Neural progenitor cell (in vitro differentiated cells): Measurements from ENCODE around the gene HNF4A. TPM values are rescaled to one million over a fixed set of nuclear protein-coding genes. Genes with fewer than 3 reads are reported as not detected.

Experiments
- DNase-seq: peaks from one replicate; pipeline ENCODE4 v3.0.0-alpha.2; 2016; ENCODE audit warnings: low spot score
- H2AFZ ChIP-seq: fragments of 200-600 bp; sonication (generic); replicated peaks from 2 replicates; pipeline ENCODE4 v1.6.1; 2016; ENCODE audit warnings: antibody characterized with exemption
- H3F3A ChIP-seq: fragments of 200-600 bp; sonication (generic); 2 replicates; pipeline ENCODE4 v1.6.1; 2016; ENCODE audit warnings: antibody characterized with exemption, low read depth
- H3K27ac ChIP-seq: fragments of 200-600 bp; sonication (generic); 2 replicates; pipeline ENCODE4 v1.5.1; 2016; ENCODE audit warnings: mild to moderate bottlenecking
- H3K27me3 ChIP-seq: fragments of 200-600 bp; sonication (generic); 2 replicates; pipeline ENCODE4 v1.6.1; 2016; ENCODE audit warnings: mild to moderate bottlenecking, moderate library complexity
- H3K36me3 ChIP-seq: fragments of 200-600 bp; sonication (generic); 2 replicates; pipeline ENCODE4 v1.5.1; 2016
- H3K4me1 ChIP-seq: fragments of 200-600 bp; sonication (generic); 2 replicates; pipeline ENCODE4 v1.6.1; 2016; ENCODE audit warnings: mixed run types
- H3K4me2 ChIP-seq: fragments of 200-600 bp; sonication (generic); 2 replicates; pipeline ENCODE4 v1.6.1; 2016
- H3K4me3 ChIP-seq: fragments of 200-600 bp; sonication (generic); 2 replicates; pipeline ENCODE4 v1.5.1; 2016
- H3K79me2 ChIP-seq: fragments of 200-600 bp; sonication (generic); 2 replicates; pipeline ENCODE4 v1.6.1; 2016; ENCODE audit warnings: low read depth
- H3K9ac ChIP-seq: fragments of 200-600 bp; sonication (generic); 2 replicates; pipeline ENCODE4 v1.6.1; 2016
- H3K9me3 ChIP-seq: fragments of 200-600 bp; sonication (generic); 2 replicates; pipeline ENCODE4 v1.5.1; 2016; ENCODE audit warnings: low read depth
- H4K20me1 ChIP-seq: fragments of 200-600 bp; sonication (generic); 2 replicates; pipeline ENCODE4 v1.6.1; 2016; ENCODE audit warnings: low read depth
- H3K27ac Mint-ChIP-seq: 3 replicates; pipeline ENCODE4 v1.8.0; 2021; ENCODE audit warnings: mixed read lengths
- H3K27me3 Mint-ChIP-seq: 2 replicates; pipeline ENCODE4 v1.8.0; 2022; ENCODE audit warnings: low read depth, mild to moderate bottlenecking, inconsistent platforms, moderate library complexity, mixed read lengths; ENCODE audit not compliant: insufficient read depth
- H3K36me3 Mint-ChIP-seq: 3 replicates; pipeline ENCODE4 v1.8.0; 2021; ENCODE audit warnings: mixed read lengths
- H3K4me1 Mint-ChIP-seq: 3 replicates; pipeline ENCODE4 v1.8.0; 2021; ENCODE audit warnings: mixed read lengths
- H3K4me3 Mint-ChIP-seq: 3 replicates; pipeline ENCODE4 v1.8.0; 2021; ENCODE audit warnings: mild to moderate bottlenecking, moderate library complexity, mixed read lengths
- H3K9me3 Mint-ChIP-seq: 3 replicates; pipeline ENCODE4 v1.8.0; 2020; ENCODE audit warnings: mixed read lengths
- EZH2 ChIP-seq: fragments of 200-600 bp; sonication (generic); IDR thresholded peaks from 2 replicates; pipeline ENCODE4 v1.6.1; 2017; ENCODE audit warnings: antibody characterized with exemption, mild to moderate bottlenecking, moderate library complexity
- EZH2phosphoT487 ChIP-seq: fragments of 200-600 bp; sonication (generic); IDR thresholded peaks from 2 replicates; pipeline ENCODE4 v1.6.1; 2017; ENCODE audit warnings: antibody characterized with exemption
- total RNA-seq: library from RNA; depleted of rRNA; stranded (reverse); fragments of >200 nt; gene quantifications from 2 replicates; pipeline ENCODE4 v1.2.3, GENCODE V29; 2015; ENCODE audit warnings: low replicate concordance
- TF ChIP-seq, protein P1 (sequence below): fragments of 200-600 bp; sonication (generic); IDR thresholded peaks from 2 replicates; pipeline ENCODE4 v1.5.1; 2017; ENCODE audit warnings: antibody characterized with exemption, mild to moderate bottlenecking

The HNF4A gene
- total RNA-seq, 1 donor from 2014 or later, result 1.6 TPM

DNA sequence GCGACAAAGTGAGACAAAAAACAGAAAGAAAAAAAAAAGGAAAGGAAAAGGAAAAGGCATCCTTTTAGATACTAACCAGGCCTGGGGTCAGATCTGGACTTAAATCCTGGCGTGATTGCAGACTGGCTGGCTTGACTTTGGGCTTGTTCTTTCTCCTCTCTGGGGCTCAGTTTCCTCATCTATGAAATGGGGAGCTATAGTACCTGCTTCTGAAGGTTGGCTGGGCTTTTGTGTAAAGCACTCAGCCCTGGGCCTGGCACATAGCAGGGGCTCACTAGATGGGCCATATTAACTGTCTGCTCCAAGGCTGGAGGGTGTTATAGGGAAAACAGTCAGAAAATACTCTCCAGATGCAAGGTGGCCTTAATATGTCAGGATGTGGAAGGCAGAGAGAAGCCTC, 19.8 kb upstream of the HNF4A start:
- H3K27ac ChIP-seq, result no peak overlapping the region
- Mint-ChIP-seq H3K4me1 (peaks cover 16% of the 10 kb centered on the region), H3K9me3 (no peaks in the 10 kb centered on the region), H3K4me3 (peak overlapping the region; percentile 35), H3K36me3 (no peaks in the 10 kb centered on the region), H3K27ac (no peak overlapping the region), H3K27me3 (peaks cover 12% of the 10 kb centered on the region)
- peaks cover 8% of the 10 kb centered on the region for H3K4me1 ChIP-seq
- H3F3A ChIP-seq, result no peaks in the 10 kb centered on the region
- H3K4me2 ChIP-seq, result peak overlapping the region; percentile 72
- no peaks in the 10 kb centered on the region for H3K36me3 ChIP-seq
- DNase-seq, result no peak
- H3K27me3 ChIP-seq, result no peaks in the 10 kb centered on the region
- H3K79me2 ChIP-seq, result no peaks in the 10 kb centered on the region
- no peak overlapping the region for H3K9ac ChIP-seq
- H2AFZ ChIP-seq, result peak overlapping the region; percentile 73
- H4K20me1 ChIP-seq, result no peaks in the 10 kb centered on the region
- TF ChIP-seq, protein P1, sequence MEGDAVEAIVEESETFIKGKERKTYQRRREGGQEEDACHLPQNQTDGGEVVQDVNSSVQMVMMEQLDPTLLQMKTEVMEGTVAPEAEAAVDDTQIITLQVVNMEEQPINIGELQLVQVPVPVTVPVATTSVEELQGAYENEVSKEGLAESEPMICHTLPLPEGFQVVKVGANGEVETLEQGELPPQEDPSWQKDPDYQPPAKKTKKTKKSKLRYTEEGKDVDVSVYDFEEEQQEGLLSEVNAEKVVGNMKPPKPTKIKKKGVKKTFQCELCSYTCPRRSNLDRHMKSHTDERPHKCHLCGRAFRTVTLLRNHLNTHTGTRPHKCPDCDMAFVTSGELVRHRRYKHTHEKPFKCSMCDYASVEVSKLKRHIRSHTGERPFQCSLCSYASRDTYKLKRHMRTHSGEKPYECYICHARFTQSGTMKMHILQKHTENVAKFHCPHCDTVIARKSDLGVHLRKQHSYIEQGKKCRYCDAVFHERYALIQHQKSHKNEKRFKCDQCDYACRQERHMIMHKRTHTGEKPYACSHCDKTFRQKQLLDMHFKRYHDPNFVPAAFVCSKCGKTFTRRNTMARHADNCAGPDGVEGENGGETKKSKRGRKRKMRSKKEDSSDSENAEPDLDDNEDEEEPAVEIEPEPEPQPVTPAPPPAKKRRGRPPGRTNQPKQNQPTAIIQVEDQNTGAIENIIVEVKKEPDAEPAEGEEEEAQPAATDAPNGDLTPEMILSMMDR, result no peak
- TF ChIP-seq EZH2phosphoT487 (no peak), EZH2 (no peak)
- no peaks in the 10 kb centered on the region for H3K9me3 ChIP-seq
- peak overlapping the region; percentile 27 for H3K4me3 ChIP-seq

DNA sequence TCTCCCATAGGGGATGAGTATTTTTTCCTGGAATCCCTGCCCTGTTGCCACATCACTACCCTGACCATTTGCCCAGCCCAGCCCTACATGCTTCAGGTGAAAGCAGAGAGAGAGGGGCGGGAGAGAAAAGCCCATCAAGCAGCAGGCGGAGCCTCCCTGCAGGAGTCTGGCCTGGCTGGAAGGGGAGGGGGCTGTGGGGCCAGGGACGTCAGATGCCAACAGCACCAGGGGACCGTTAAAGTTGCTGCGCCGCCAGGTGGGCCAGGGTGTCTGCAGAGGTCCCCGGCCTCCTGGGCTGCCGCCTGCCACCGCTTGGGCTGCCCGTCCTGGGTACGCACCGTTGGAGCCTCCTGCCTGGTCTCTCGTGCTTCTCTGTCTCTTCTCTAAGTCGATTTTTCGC, 19.4 kb upstream of the HNF4A start:
- H3K9ac ChIP-seq, result no peak overlapping the region
- TF ChIP-seq, protein P1, result no peak
- no peak for TF ChIP-seq EZH2phosphoT487
- no peak for TF ChIP-seq EZH2
- H3K36me3 ChIP-seq, result no peaks in the 10 kb centered on the region
- Mint-ChIP-seq H3K27ac (peak overlapping the region; percentile 5), H3K36me3 (no peaks in the 10 kb centered on the region), H3K27me3 (peaks cover 11% of the 10 kb centered on the region), H3K9me3 (no peaks in the 10 kb centered on the region), H3K4me3 (peak overlapping the region; percentile 39), H3K4me1 (peaks cover 16% of the 10 kb centered on the region)
- no peaks in the 10 kb centered on the region for H3K27me3 ChIP-seq
- H3K4me1 ChIP-seq, result peaks cover 8% of the 10 kb centered on the region
- H3K79me2 ChIP-seq, result no peaks in the 10 kb centered on the region
- H3F3A ChIP-seq, result no peaks in the 10 kb centered on the region
- H3K27ac ChIP-seq, result no peak overlapping the region
- no peaks in the 10 kb centered on the region for H3K9me3 ChIP-seq
- H3K4me3 ChIP-seq, result peak overlapping the region; percentile 27
- H4K20me1 ChIP-seq, result no peaks in the 10 kb centered on the region
- H3K4me2 ChIP-seq, result peak overlapping the region; percentile 72
- DNase-seq, result peak; percentile 67
- H2AFZ ChIP-seq, result peak overlapping the region; percentile 73

DNA sequence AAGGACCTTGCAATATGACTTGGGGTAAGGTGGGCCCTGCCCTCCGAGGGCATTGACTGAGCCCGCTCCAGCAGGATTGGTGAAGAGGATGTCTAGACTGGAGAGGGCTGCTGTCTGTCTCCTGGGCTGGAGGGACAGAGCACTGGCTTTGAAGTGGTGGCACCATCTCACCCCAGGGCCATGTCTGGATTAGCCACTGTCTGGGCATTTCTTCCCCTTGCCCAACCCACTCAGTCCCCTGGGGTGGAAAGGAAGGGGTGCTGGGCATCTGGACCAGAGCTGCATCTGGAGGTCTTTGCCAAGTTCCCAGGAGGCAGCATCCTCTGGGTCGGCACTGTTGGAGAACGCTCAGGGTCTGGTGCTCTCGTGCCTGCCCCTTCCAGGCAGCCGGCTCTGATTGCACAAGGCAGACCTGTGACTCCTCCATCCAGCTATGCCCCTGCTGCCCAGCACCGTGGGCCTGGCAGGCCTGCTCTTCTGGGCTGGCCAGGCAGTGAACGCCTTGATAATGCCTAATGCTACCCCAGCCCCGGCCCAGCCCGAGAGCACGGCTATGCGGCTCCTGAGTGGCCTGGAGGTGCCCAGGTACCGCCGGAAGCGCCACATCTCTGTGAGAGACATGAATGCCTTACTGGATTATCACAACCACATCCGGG, 18.6 kb upstream of the HNF4A start, which contains the start of gene R3HDML:
R3HDML (plus strand) TSS at position 319 of the 656 bp plus-strand sequence; CDS start at position 434, 115 bp downstream.
- Histone ChIP-seq H3K4me3 (peak within 1 kb of the TSS; percentile 27), H3K4me2 (peak within 1 kb of the TSS; percentile 72), H3K9me3 (no peaks in the 10 kb centered on the region), H2AFZ (peak within 1 kb of the TSS; percentile 73), H3K4me1 (peaks cover 8% of the 10 kb centered on the region), H3K9ac (no peak within 1 kb of the TSS), H3K79me2 (no peaks in the 10 kb centered on the region), H3F3A (no peaks in the 10 kb centered on the region), H3K27me3 (no peaks in the 10 kb centered on the region), H4K20me1 (no peaks in the 10 kb centered on the region), H3K36me3 (no peaks in the 10 kb centered on the region), H3K27ac (no peak within 1 kb of the TSS)
- TF ChIP-seq EZH2 (no peak), EZH2phosphoT487 (no peak)
- TF ChIP-seq, protein P1, result no peak
- Mint-ChIP-seq H3K36me3 (no peaks in the 10 kb centered on the region), H3K9me3 (no peaks in the 10 kb centered on the region), H3K27me3 (peaks cover 6% of the 10 kb centered on the region), H3K4me3 (peak within 1 kb of the TSS; percentile 39), H3K4me1 (peaks cover 16% of the 10 kb centered on the region), H3K27ac (peak within 1 kb of the TSS; percentile 5)
- no peak for DNase-seq
